GM20000 (cell line): ENCODE measurements around the gene REC8.
"Not testable (repeated sequence)": the region's sequence is repeated elsewhere in the genome, so short reads cannot be mapped to it uniquely, and the experiment has no call there.

Experiments used
- DNase-seq: peaks from one replicate; pipeline ENCODE4 v3.0.0; 2012; ENCODE audit warnings: low spot score
- TF ChIP-seq, protein P1 (sequence below): IDR thresholded peaks from 2 replicates; pipeline ENCODE4 v1.5.1; 2012; ENCODE audit warnings: mild to moderate bottlenecking, control low read depth; ENCODE audit errors: extremely low read depth, missing control alignments

REC8 gene

DNA sequence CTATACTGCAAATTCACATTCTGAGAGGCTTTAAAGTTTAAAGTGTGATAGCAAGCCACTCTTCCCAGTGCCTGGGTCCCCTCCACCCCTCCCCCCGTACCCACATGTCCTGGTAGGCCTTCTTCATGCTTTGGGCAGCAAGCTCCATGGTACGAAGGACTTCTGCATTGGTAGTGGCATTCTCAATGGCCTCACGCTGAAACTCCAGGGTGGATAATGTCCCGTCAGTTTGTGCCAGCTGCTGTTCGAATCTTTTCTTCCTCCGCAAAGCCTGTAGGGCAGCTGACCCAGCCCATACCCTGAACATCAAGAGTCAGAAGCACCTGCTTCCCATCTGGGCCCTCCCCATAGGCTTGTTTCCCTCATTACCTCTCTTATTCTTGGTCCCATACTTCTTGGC lies 39.4 kb downstream of the REC8 start:
- TF ChIP-seq, protein P1, sequence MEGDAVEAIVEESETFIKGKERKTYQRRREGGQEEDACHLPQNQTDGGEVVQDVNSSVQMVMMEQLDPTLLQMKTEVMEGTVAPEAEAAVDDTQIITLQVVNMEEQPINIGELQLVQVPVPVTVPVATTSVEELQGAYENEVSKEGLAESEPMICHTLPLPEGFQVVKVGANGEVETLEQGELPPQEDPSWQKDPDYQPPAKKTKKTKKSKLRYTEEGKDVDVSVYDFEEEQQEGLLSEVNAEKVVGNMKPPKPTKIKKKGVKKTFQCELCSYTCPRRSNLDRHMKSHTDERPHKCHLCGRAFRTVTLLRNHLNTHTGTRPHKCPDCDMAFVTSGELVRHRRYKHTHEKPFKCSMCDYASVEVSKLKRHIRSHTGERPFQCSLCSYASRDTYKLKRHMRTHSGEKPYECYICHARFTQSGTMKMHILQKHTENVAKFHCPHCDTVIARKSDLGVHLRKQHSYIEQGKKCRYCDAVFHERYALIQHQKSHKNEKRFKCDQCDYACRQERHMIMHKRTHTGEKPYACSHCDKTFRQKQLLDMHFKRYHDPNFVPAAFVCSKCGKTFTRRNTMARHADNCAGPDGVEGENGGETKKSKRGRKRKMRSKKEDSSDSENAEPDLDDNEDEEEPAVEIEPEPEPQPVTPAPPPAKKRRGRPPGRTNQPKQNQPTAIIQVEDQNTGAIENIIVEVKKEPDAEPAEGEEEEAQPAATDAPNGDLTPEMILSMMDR, result no peak
- DNase-seq, result no peak

DNA sequence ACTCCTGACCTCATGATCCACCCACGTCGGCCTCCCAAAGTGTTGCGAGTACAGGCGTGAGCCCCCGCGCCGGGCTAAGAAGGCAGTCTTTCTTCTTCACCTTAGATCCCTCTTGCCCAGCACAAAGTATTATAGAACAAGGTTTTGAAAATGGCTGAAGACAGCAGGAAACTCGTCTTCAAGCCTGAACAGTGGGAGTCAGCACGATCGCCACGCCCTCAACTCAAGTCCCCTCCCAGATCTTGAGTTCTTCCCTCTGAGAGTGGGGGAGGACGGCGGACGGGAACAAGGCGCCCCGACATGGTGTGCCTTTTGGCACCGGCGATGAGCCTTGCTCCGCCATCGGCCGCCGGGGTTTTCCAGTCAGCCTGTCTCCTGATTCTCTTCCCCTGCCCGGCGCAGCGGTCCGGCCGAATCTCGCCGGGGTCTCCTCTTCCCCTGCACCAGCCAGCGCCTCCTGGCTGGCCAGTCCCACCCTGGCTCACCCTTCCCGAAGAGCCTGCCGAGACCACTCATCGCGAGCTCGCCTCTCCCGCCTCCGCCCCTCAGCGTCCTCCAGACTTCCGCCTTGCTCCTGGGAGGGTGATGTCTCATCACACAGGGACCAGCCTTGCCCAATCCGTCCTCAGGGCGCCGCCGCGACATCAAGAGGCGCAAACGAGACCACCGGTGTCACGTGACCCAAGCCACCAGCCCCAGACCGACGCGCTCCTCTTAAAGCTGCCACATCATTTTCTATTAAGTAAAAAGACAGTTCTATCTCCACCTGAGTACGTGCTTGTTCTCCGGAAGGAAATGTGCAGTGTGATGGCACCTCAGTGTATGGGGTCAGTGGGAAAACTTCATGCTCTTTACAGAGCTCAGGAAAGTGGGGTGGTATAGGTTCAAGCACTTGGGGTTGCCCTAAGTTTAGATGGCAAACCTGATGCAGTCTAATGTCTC lies 41.3 kb downstream of the REC8 start, which contains the start of gene CHMP4A:
Gene CHMP4A, minus strand, starts transcription at position 565 of the 942 bp plus-strand sequence. Its CDS starts 49 bp downstream, at position 516.
- DNase-seq, result peak; percentile 91
- TF ChIP-seq, protein P1, result no peak

DNA sequence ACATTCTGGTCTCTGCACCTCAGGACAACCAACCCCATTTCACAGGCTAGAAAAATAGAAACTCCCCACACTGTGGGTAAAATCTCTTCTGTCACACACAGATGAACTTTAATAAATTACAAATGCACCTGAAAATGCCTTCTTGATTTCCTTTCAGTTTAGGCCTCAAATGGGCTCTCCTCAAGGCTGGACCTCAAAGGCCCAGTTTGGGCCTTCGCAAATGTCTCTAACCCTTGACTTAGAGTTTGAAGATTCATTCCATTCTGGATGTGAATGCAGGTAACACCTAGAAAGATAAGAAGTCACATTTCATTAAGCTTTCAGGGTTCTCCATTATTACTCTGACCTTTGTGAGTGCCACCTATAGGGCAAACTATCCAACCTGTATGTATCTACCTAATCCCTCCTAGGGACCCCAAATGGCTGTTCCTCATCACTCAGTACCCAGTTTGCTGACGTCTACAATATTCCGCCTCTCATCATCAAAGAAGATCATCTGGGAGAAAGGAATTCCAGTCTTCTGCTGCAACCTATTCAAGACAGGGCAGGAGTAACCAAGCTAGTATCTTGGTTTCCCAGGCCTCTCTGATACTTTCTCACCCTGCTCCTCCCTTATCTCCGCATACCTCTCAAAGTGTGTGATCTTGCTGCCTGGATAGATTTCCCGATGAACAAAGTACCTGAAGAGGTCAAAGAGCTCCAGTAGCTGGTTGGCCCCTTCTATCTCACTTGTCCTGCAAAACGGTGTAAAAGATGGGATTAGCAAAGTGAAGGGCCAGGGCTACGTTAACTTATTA lies 42.2 kb downstream of the REC8 start:
- TF ChIP-seq, protein P1, result no peak
- DNase-seq, result no peak

DNA sequence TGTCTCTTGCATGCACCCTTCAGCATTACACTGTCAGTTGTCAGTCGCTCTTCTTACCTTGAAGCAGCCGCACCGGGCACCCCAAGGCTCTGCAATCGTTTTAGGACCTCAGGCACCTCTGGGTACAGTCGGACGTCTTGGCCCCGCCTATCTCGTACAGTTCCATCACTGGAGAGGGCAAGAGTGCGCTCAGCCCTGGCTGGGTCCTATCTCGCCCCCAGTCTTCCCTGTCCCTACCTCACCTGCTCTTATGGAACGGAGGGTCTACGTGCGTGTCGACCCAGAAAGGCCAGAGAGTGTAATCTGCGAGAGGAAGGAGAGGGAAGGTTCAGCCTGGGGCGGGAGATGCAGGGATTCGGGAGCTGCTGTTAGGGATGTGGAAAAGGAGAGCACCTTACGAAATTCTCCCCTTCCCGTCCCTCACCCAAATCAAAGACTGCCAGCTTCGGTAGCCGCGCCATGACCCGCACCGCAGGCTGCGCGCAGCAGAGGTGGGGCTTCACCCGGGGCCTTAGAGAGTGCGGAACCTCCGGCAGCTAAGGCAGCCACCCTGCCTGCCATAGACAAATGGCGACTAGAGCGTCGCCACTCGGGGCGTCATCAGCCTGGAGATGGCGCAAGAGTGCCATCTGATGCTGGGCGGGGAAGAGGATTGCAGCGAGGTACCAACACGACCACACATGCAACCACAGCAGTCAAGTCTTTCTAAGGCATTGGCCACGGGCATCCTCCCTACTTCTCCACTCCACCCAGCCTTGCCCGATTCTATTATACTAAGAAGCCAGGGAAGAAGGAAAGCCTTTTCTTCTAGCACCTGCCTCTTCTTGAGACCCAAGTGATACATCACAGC lies 43.8 kb downstream of the REC8 start, which contains the start of gene MDP1:
Gene MDP1, minus strand, starts transcription at position 572 of the 850 bp plus-strand sequence. Its CDS starts 111 bp downstream, at position 461.
- TF ChIP-seq, protein P1, result peak; percentile 87
- DNase-seq, result peak; percentile 85

- DNase-seq, result no peak
- TF ChIP-seq, protein P1, result no peak
Observed at GRCh38 chr14:24216345-24216699, 44.4 kb downstream of the REC8 start.

GRCh38 chr14:24216876-24217275 lies 45.0 kb downstream of the REC8 start:
- DNase-seq, result not testable (repeated sequence)

GRCh38 chr14:24219080-24219479 lies 47.2 kb downstream of the REC8 start:
- no peak for DNase-seq
- TF ChIP-seq, protein P1, result no peak
